Measurements from ENCODE around the gene DENND4C. TPM values are rescaled to one million over a fixed set of nuclear protein-coding genes. Genes with fewer than 3 reads are reported as not detected.

Gene DENND4C
- total RNA-seq, 1 experiment from 2014 or later, result 22.6 TPM

DNA sequence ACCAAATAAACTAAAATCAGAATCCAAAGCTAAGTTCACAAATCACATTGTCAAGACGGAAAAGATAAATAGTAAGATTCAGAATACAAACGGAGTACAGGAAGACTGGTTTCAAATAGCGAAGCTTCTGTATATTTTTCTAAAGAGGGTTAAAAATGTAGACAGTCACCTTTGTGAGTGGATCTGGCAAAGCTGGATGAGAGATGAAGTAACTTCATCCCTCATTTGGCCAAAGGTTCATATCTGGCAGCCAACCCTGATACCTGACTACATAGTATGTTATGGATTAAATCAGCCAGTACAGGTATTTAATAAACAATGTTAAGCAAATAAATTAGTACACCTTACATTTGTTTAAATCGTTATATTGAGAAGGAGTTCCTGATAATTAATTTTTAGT lies 21.3 kb upstream of the DENND4C start:
- Mint-ChIP-seq H3K27me3 (ENCODE audit: low read depth) (no peaks in the 10 kb centered on the region), H3K27ac (no peak overlapping the region), H3K4me1 (peaks cover 17% of the 10 kb centered on the region), H3K9me3 (no peaks in the 10 kb centered on the region), H3K36me3 (no peaks in the 10 kb centered on the region), H3K4me3 (no peak overlapping the region)
- no peak for TF ChIP-seq PRDM15 (CRISPR knock-in tag; IDR thresholded peaks at IDR 0.05)
- TF ChIP-seq, protein P1, sequence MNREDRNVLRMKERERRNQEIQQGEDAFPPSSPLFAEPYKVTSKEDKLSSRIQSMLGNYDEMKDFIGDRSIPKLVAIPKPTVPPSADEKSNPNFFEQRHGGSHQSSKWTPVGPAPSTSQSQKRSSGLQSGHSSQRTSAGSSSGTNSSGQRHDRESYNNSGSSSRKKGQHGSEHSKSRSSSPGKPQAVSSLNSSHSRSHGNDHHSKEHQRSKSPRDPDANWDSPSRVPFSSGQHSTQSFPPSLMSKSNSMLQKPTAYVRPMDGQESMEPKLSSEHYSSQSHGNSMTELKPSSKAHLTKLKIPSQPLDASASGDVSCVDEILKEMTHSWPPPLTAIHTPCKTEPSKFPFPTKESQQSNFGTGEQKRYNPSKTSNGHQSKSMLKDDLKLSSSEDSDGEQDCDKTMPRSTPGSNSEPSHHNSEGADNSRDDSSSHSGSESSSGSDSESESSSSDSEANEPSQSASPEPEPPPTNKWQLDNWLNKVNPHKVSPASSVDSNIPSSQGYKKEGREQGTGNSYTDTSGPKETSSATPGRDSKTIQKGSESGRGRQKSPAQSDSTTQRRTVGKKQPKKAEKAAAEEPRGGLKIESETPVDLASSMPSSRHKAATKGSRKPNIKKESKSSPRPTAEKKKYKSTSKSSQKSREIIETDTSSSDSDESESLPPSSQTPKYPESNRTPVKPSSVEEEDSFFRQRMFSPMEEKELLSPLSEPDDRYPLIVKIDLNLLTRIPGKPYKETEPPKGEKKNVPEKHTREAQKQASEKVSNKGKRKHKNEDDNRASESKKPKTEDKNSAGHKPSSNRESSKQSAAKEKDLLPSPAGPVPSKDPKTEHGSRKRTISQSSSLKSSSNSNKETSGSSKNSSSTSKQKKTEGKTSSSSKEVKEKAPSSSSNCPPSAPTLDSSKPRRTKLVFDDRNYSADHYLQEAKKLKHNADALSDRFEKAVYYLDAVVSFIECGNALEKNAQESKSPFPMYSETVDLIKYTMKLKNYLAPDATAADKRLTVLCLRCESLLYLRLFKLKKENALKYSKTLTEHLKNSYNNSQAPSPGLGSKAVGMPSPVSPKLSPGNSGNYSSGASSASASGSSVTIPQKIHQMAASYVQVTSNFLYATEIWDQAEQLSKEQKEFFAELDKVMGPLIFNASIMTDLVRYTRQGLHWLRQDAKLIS (CRISPR knock-in tag; IDR thresholded peaks at IDR 0.05; ENCODE audit: borderline replicate concordance), result no peak
- no peak for TF ChIP-seq NR2C2 (CRISPR knock-in tag; IDR thresholded peaks at IDR 0.05)
- TF ChIP-seq FOXP1 (CRISPR knock-in tag; IDR thresholded peaks at IDR 0.05; ENCODE audit: borderline replicate concordance), result no peak
- TF ChIP-seq MYBL2 (CRISPR knock-in tag; IDR thresholded peaks at IDR 0.05), result no peak
- TF ChIP-seq RELA (CRISPR knock-in tag; IDR thresholded peaks at IDR 0.05; ENCODE audit: borderline replicate concordance), result no peak
- no peak for ATAC-seq
- ChIA-PET POLR2A (no interaction called here), CTCF (no interaction called here)
- DNase-seq (ENCODE audit: low spot score), result no peak

GRCh38 chr9:19213823-19214222 lies 16.7 kb upstream of the DENND4C start:
- no peak for DNase-seq (ENCODE audit: low spot score)
- ATAC-seq, result no peak
- H3K27me3 Mint-ChIP-seq (ENCODE audit: low read depth), result no peaks in the 10 kb centered on the region

More at GRCh38 chr9:19213823-19214222, 16.7 kb upstream of the DENND4C start:
- no peaks in the 10 kb centered on the region for H3K36me3 Mint-ChIP-seq
- no peak overlapping the region for H3K4me3 Mint-ChIP-seq
- H3K9me3 Mint-ChIP-seq, result no peaks in the 10 kb centered on the region
- CTCF ChIA-PET, result interaction anchor here (0.8 to 1.2 kb wide), 2 partner anchors 11 to 251 kb away, joined by 3 read pairs; no protein-coding TSS in a partner anchor
- no peak overlapping the region for H3K27ac Mint-ChIP-seq
- peaks cover 15% of the 10 kb centered on the region for H3K4me1 Mint-ChIP-seq
- TF ChIP-seq, protein P2, sequence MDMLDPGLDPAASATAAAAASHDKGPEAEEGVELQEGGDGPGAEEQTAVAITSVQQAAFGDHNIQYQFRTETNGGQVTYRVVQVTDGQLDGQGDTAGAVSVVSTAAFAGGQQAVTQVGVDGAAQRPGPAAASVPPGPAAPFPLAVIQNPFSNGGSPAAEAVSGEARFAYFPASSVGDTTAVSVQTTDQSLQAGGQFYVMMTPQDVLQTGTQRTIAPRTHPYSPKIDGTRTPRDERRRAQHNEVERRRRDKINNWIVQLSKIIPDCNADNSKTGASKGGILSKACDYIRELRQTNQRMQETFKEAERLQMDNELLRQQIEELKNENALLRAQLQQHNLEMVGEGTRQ (CRISPR knock-in tag; IDR thresholded peaks at IDR 0.05), result no peak
- TF ChIP-seq FOXP1 (CRISPR knock-in tag; IDR thresholded peaks at IDR 0.05; ENCODE audit: borderline replicate concordance) (no peak), ZNF396 (CRISPR knock-in tag; IDR thresholded peaks at IDR 0.05; ENCODE audit: borderline replicate concordance) (no peak), SMAD4 (CRISPR knock-in tag; IDR thresholded peaks at IDR 0.05) (no peak), CBFB (CRISPR knock-in tag; IDR thresholded peaks at IDR 0.05; ENCODE audit: low read depth) (no peak), TP53 (CRISPR knock-in tag; IDR thresholded peaks at IDR 0.05) (no peak)
- TF ChIP-seq, protein P3, sequence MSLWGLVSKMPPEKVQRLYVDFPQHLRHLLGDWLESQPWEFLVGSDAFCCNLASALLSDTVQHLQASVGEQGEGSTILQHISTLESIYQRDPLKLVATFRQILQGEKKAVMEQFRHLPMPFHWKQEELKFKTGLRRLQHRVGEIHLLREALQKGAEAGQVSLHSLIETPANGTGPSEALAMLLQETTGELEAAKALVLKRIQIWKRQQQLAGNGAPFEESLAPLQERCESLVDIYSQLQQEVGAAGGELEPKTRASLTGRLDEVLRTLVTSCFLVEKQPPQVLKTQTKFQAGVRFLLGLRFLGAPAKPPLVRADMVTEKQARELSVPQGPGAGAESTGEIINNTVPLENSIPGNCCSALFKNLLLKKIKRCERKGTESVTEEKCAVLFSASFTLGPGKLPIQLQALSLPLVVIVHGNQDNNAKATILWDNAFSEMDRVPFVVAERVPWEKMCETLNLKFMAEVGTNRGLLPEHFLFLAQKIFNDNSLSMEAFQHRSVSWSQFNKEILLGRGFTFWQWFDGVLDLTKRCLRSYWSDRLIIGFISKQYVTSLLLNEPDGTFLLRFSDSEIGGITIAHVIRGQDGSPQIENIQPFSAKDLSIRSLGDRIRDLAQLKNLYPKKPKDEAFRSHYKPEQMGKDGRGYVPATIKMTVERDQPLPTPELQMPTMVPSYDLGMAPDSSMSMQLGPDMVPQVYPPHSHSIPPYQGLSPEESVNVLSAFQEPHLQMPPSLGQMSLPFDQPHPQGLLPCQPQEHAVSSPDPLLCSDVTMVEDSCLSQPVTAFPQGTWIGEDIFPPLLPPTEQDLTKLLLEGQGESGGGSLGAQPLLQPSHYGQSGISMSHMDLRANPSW (CRISPR knock-in tag; conservative IDR thresholded peaks at IDR 0.05; ENCODE audit: low read depth), result no peak
- POLR2A ChIA-PET, result no interaction called here

Measured in WTC11 (cell line).